Measurements from ENCODE around the gene ZCWPW1. TPM values are rescaled to one million over a fixed set of nuclear protein-coding genes. Genes with fewer than 3 reads are reported as not detected.

Gene ZCWPW1
- total and polyA plus RNA-seq, 4 donors: 5.1 to 12.2 (median 6.4) TPM

DNA sequence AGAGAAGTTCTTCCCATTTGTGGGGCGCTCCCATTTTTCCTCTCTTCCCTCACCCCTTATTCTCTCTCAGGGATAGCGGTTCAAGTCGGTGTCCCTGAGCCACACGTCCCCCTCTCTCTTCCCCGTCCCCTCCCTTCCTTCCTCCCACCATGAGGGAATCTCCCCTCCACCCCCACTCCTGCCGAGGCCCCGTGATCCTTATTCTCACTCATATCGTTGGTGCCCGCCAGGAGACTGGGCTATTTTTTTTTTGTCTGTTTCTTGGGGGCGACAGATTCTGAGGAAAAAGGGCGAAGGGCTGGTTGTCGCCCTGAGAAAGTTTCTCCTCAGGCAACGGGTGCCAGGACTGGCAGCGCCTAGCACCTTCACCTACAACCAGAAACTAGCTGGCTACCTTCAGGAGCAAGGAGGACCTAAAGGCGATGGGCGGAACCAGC, 723 bp downstream of the ZCWPW1 start:
- Histone ChIP-seq H3K4me1 (ENCODE audit: control insufficient read depth in 5 of 5, insufficient read depth in 5 of 5, low read length in 5 of 5) (peaks cover 0 to 23% (median 12%) of the 10 kb centered on the region in 5 donors), H3K9ac (ENCODE audit: insufficient read depth in 1 of 2, low read length in 2 of 2) (no peak overlapping the region), H3K27ac (ENCODE audit: low read depth in 1 of 2, low read length in 1 of 2) (peak overlapping the region in 1 of 2 donors; percentile 98), H3K27me3 (ENCODE audit: control insufficient read depth in 3 of 3, insufficient read depth in 3 of 3, low read length in 2 of 3) (no peaks in the 10 kb centered on the region), H3K4me3 (no peak overlapping the region), H3K36me3 (ENCODE audit: control insufficient read depth in 4 of 4, insufficient read depth in 4 of 4, low read length in 4 of 4) (peaks cover 0 to 8% (median 3%) of the 10 kb centered on the region in 4 donors), H3K9me3 (ENCODE audit: control insufficient read depth in 4 of 4, insufficient read depth in 3 of 4, low read length in 3 of 4) (no peaks in the 10 kb centered on the region)
- ATAC-seq (ENCODE audit: insufficient read depth, low FRiP score) (no peak), DNase-seq (peak in 1 of 3 donors; percentile 9)
- TF ChIP-seq, protein P1, sequence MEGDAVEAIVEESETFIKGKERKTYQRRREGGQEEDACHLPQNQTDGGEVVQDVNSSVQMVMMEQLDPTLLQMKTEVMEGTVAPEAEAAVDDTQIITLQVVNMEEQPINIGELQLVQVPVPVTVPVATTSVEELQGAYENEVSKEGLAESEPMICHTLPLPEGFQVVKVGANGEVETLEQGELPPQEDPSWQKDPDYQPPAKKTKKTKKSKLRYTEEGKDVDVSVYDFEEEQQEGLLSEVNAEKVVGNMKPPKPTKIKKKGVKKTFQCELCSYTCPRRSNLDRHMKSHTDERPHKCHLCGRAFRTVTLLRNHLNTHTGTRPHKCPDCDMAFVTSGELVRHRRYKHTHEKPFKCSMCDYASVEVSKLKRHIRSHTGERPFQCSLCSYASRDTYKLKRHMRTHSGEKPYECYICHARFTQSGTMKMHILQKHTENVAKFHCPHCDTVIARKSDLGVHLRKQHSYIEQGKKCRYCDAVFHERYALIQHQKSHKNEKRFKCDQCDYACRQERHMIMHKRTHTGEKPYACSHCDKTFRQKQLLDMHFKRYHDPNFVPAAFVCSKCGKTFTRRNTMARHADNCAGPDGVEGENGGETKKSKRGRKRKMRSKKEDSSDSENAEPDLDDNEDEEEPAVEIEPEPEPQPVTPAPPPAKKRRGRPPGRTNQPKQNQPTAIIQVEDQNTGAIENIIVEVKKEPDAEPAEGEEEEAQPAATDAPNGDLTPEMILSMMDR (IDR thresholded peaks at IDR 0.05; ENCODE audit: control extremely low read depth, extremely low read depth): no peak
- WGBS, 2 donors: 49 to 50% methylated on average over 16 of the region's 16 CpGs

DNA sequence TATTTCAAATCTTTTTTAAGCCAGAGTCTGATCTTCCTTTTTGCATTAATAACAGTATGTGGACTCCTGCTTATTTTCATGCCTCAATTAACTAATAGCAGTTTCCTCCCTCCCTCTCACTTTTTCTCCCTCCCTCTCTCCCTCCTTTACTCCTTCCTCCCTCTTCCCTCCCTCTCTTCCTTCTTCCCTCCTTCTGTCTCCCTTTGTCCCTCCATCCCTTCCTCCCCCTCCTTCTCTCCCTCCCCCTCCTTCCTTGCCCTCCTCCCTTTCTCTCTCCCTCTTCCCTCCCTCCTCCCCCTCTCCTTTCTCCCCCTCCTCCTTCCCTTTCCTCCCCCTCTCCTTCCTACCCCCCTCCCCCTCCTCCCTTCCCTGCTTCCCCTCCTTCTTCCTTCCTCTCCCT, 2.0 kb downstream of the ZCWPW1 start:
- no peak overlapping the region for H3K27ac ChIP-seq (ENCODE audit: low read depth in 1 of 2, low read length in 1 of 2)
- H3K4me3 ChIP-seq: no peak overlapping the region
- H3K9ac ChIP-seq (ENCODE audit: insufficient read depth in 1 of 2, low read length in 2 of 2): no peak overlapping the region
- H3K27me3 ChIP-seq (ENCODE audit: control insufficient read depth in 3 of 3, insufficient read depth in 3 of 3, low read length in 2 of 3): no peaks in the 10 kb centered on the region
- H3K36me3 ChIP-seq (ENCODE audit: control insufficient read depth in 4 of 4, insufficient read depth in 4 of 4, low read length in 4 of 4): peaks cover 0 to 5% (median 1%) of the 10 kb centered on the region in 4 donors
- ATAC-seq (ENCODE audit: insufficient read depth, low FRiP score) (no peak), DNase-seq (no peak)
- no peaks in the 10 kb centered on the region for H3K9me3 ChIP-seq (ENCODE audit: control insufficient read depth in 4 of 4, insufficient read depth in 3 of 4, low read length in 3 of 4)
- TF ChIP-seq, protein P1 (IDR thresholded peaks at IDR 0.05; ENCODE audit: control extremely low read depth, extremely low read depth): no peak
- peaks cover 0 to 15% (median 6%) of the 10 kb centered on the region in 5 donors for H3K4me1 ChIP-seq (ENCODE audit: control insufficient read depth in 5 of 5, insufficient read depth in 5 of 5, low read length in 5 of 5)

DNA sequence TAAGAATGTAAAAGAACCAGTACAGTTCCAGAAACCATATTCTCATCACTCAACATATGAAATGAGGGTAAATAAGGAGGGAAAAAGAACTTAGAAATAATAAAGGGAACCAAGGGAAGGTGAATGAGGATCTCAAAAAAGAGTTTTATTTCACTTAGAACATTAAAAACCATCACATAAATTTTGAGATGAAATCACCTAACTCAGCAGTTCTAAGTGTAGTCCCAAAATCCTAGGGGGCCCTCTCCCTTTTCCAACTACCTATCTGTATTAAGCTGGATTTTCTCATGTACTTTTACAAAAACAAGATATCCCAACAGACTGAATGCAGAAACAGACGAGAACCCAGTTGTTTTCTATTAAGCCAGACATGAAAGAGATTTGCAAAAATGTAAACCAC, 3.2 kb downstream of the ZCWPW1 start:
- TF ChIP-seq, protein P1 (IDR thresholded peaks at IDR 0.05; ENCODE audit: control extremely low read depth, extremely low read depth): no peak
- Histone ChIP-seq H3K36me3 (ENCODE audit: control insufficient read depth in 4 of 4, insufficient read depth in 4 of 4, low read length in 4 of 4) (peaks cover 0 to 2% (median 0%) of the 10 kb centered on the region in 4 donors), H3K9ac (ENCODE audit: insufficient read depth in 1 of 2, low read length in 2 of 2) (no peak overlapping the region), H3K4me1 (ENCODE audit: control insufficient read depth in 5 of 5, insufficient read depth in 5 of 5, low read length in 5 of 5) (peaks cover 0 to 4% (median 0%) of the 10 kb centered on the region in 5 donors), H3K27me3 (ENCODE audit: control insufficient read depth in 3 of 3, insufficient read depth in 3 of 3, low read length in 2 of 3) (no peaks in the 10 kb centered on the region), H3K4me3 (no peak overlapping the region), H3K9me3 (ENCODE audit: control insufficient read depth in 4 of 4, insufficient read depth in 3 of 4, low read length in 3 of 4) (no peaks in the 10 kb centered on the region), H3K27ac (ENCODE audit: low read depth in 1 of 2, low read length in 1 of 2) (no peak overlapping the region)
- WGBS, 2 donors: 39 to 86% methylated on average over 1 of the region's 1 CpG
- no peak for ATAC-seq (ENCODE audit: insufficient read depth, low FRiP score)
- no peak for DNase-seq

DNA sequence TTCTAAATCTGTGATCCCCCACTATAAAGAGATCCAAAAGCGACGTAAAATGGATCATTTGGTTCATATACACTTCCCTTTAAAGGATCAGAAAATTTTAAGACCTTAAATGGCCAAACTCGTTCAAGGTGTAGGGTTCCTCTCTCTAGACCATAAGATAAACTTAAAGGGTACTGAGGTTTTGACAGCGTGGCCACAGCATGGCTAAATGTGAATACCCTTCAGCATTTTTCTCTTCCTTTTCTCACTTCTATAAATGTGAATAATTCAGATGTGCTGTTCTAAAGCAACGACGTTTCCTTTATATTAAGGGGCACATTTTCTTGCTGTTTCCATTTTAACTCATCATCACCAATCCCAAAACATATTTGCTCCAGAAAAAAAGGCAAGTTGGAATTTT, 5.2 kb downstream of the ZCWPW1 start:
- Histone ChIP-seq H3K27ac (ENCODE audit: low read depth in 1 of 2, low read length in 1 of 2) (no peak overlapping the region), H3K27me3 (ENCODE audit: control insufficient read depth in 3 of 3, insufficient read depth in 3 of 3, low read length in 2 of 3) (no peaks in the 10 kb centered on the region), H3K9ac (ENCODE audit: insufficient read depth in 1 of 2, low read length in 2 of 2) (no peak overlapping the region), H3K36me3 (ENCODE audit: control insufficient read depth in 4 of 4, insufficient read depth in 4 of 4, low read length in 4 of 4) (peaks cover 0 to 2% (median 0%) of the 10 kb centered on the region in 4 donors), H3K9me3 (ENCODE audit: control insufficient read depth in 4 of 4, insufficient read depth in 3 of 4, low read length in 3 of 4) (no peaks in the 10 kb centered on the region), H3K4me3 (no peak overlapping the region), H3K4me1 (ENCODE audit: control insufficient read depth in 5 of 5, insufficient read depth in 5 of 5, low read length in 5 of 5) (peaks cover 0 to 4% (median 0%) of the 10 kb centered on the region in 5 donors)
- TF ChIP-seq, protein P1 (IDR thresholded peaks at IDR 0.05; ENCODE audit: control extremely low read depth, extremely low read depth): no peak
- ATAC-seq (ENCODE audit: insufficient read depth, low FRiP score): no peak
- 83 to 88% methylated on average over 6 of the region's 6 CpGs for WGBS, 2 donors
- DNase-seq: no peak

Measured in lung (tissue), 12 donors.